ENCODE measurements around the gene CALU.

DNA sequence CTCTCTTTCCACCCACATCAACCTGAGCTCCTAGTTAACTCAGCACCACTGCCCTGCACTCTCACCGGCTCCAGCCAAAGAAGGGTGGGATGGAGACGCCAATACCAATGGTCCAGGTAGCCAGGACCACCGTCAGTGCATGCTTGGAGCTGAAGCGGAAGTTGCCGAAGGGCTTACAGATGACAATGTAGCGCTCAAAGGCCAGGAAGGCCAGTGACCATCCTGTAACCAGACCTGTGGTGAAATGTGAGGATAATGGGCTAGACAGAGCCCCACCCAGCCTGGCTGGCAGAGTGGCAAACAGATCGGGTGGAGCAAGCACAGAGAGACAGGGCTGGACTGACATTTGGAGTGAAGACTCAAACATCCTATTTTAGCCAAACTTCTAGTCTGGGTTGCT, 35.8 kb downstream of the CALU start:
- TF ChIP-seq, protein P1, sequence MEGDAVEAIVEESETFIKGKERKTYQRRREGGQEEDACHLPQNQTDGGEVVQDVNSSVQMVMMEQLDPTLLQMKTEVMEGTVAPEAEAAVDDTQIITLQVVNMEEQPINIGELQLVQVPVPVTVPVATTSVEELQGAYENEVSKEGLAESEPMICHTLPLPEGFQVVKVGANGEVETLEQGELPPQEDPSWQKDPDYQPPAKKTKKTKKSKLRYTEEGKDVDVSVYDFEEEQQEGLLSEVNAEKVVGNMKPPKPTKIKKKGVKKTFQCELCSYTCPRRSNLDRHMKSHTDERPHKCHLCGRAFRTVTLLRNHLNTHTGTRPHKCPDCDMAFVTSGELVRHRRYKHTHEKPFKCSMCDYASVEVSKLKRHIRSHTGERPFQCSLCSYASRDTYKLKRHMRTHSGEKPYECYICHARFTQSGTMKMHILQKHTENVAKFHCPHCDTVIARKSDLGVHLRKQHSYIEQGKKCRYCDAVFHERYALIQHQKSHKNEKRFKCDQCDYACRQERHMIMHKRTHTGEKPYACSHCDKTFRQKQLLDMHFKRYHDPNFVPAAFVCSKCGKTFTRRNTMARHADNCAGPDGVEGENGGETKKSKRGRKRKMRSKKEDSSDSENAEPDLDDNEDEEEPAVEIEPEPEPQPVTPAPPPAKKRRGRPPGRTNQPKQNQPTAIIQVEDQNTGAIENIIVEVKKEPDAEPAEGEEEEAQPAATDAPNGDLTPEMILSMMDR (IDR thresholded peaks at IDR 0.05; ENCODE audit: insufficient read depth, low read length, poor library complexity, severe bottlenecking) = no peak
- TF ChIP-seq EZH2phosphoT487 (conservative IDR thresholded peaks at IDR 0.05; ENCODE audit: low read length) = no peak

All from SU-DHL-6 (cell line).